GM21786 (cell line): ENCODE results near the gene TNNC1.

Experiments used
- ATAC-seq: cut with Tn5 transposase; IDR thresholded peaks from one replicate; pipeline ENCODE4 v1.9.1; 2021; ENCODE audit not compliant: unreplicated experiment

The TNNC1 gene

GRCh38 chr3:52458770-52459545 is 5.1 kb upstream of the TNNC1 start:
- no peak for ATAC-seq

DNA sequence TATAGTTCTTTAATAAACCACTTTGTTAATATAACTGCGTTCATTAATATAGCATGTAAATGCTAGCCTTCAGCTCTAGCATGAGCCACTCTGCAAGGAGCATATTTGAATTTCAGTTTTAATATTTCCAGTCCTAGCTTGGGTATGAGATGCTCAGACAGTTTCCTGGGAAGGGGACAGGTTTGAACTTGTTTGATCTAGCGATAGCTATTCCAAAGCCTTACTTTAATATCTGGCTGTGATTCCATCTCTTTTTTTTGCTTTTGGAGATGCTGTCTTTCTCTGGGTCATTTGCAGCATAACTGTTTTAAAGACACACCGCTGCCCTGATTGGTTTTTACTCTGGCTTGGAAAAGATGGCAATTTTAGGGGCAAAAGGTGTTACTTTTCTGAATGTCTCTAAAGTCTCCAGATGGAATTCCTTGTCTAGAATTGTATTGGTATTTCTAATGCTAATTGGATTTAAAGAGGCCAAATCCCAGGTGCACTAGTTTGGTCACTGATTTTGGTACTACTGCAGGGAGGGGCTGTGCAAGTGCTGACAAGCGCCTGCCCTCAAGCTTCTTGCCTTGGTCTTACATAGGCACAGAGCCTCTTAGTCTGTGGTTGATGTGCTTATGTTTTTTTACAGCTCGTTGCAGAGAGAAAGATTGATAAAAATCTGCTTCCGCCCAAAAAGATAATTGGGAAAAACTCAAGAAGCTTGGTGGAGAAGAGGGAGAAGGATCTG is 4.4 kb upstream of the TNNC1 start:
- ATAC-seq = no peak

DNA sequence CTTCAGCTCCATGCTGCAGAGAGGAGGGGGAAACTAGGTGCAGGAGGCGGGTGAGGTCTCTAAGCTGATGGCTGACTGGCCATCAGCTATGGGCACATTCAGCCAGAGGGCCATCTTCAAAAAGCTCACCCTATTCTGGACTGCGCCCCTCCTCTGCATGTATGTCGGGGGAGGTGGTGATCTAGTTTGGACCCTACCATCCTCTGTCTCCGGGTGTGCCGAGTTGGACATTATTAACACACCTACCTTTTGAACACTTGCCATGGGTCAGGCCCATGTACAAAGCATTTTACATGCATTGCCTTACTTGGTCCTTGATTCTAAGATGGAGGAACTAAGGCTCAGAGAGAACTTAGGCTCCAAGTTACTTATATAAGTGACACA is 3.0 kb upstream of the TNNC1 start:
- no peak for ATAC-seq

GRCh38 chr3:52456169-52456799 is 2.4 kb upstream of the TNNC1 start:
- ATAC-seq = no peak

DNA sequence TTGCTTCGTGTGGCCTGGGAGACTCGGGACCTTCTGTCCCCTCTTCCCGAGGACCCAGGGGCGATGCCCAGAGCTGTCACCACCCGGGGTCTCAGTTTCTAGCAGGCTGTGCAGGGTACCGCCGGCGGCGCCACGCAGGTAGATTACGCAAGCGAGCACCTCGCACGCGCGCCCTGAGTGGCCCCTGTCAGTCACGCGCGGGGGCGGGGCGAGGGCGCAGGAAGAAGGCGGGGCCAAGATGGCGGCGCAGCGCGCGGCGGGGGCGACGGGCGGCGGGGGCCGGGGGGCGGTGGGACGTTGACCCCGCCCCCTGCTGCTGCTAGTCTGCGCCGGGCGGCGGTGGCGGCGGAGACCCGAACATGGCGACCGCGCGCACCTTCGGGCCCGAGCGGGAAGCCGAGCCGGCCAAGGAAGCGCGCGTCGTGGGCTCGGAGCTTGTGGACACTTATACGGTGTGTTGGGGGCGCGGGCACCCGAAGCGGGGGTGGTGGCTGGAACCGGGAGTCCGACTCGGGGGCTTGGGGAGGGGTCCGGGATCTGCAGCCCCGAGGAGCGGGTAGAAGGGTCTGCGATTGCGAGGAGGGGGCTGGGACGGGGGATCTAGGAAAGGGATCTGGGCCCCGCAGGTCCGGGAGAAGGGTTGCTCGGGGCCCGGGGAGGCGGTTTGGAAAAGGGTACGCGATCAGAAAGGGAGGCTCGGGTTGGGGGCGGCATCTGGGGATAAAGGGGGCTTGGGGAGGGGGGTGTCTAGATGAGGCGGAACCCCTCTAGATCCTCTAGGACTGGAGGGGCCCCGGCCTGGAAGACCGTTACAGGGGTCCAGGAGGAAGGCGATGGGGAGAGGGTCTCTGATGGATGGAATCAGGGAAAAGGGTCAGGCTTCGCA is 1.7 kb upstream of the TNNC1 start, which contains the start of gene NISCH:
Gene NISCH, plus strand, starts transcription at position 322 of the 886 bp plus-strand sequence. Its CDS starts 38 bp downstream, at position 360.
- peak; percentile 70 for ATAC-seq

DNA sequence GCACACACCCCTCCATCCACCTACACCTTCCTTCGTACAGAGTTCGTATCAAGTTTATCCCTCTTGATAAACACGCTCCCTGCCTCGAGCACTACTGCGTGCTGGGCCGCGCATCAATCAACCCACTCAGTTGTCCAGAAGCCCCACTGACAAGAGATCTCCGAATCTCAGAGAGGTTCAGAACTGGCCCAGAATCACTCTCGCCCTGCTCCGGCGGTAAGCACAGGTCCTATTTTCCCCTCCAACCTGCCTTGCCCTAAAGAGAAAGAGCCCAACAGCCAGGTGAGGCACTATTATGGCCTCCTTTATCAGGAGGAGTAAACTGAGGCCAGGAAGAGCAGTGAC is 1.1 kb upstream of the TNNC1 start:
- ATAC-seq = no peak

GRCh38 chr3:52454250-52454937 is 553 bp upstream of the TNNC1 start:
- no peak for ATAC-seq

- ATAC-seq = no peak
These were observed 1.1 kb downstream of the TNNC1 start for GRCh38 chr3:52452570-52453221.

GRCh38 chr3:52452126-52452525 is 1.7 kb downstream of the TNNC1 start:
- no peak for ATAC-seq

GRCh38 chr3:52451237-52452083 is 2.4 kb downstream of the TNNC1 start:
- no peak for ATAC-seq

DNA sequence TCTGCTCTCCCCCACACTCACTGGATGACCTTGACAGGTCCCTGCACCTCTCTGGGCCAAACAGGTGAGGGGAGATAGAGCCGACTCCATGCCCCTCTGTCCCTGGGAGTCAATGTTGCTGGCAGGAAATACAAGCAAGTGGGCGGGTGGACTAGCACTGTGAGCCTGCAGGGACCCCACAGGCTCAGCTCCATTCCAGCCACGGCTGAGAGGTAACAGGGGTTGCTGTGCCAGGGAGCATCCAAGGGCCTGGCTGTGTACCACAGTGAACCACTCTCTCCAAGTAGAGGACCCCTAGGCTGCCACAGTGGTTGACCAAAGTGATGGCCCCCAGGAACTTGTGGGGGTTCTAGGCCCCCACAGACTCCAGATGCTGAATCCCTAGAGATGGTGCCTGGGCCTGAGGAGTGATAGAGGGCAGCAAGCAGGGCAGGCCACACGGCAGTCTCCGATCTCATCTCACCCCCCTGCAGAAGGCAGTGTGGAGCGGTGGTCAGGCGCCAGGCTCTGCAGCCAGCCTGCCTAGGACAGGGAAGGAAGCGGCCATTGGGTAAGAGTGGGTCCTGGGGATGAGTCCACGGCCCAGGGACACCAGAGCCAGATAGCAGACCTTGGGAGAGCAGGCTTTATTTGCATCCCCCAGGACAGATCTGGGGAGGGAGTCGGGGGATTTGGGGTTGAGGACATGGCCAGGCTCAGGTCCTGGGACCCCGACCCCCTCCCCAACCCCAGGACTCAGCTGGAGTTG is 3.2 kb downstream of the TNNC1 start:
- no peak for ATAC-seq

GRCh38 chr3:52447512-52448355 is 6.1 kb downstream of the TNNC1 start:
- no peak for ATAC-seq

DNA sequence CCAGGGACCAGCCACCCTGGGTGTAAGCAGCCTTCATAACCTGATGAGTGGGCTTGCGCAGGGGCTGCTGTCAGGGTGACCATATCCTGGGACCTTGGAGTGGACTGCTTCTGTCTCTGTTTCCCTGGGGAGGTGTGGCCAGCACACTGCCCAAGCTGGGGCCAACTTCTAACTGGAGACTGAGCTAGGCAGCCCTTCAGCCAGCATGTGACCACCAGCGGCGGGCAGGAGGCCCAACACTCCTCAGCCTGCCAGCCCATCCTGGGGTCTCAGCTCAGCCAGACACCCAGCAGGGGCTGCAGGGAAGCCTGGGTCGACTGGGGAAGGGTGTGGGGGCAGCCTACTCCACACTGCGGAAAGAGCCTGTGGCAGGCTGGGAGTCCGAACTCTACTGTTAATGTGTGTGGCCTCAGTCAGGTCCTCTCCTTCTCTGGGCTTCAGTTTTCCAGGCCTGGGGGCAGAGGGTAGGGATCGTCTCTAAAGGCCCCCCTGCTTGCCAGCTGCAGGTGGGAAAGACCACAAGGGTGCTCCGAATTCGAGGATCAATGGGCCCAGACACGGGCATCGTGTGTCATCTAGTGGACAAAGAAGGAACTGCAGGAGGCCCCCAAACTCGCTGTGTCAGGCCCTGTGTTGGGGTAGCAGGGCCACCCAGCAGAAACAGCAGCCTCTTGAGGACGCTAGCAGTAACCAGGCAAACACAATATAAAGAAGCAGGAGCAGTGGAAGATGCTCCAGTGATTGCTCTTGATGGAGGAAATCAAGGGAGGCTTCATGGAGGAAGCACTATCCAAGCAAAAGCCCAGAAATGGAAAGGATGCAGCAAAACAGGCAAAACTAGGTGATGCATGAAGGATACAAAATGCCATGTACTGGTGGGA is 7.0 kb downstream of the TNNC1 start:
- ATAC-seq = no peak

- ATAC-seq = no peak
These were observed 7.8 kb downstream of the TNNC1 start for GRCh38 chr3:52446042-52446441.

DNA sequence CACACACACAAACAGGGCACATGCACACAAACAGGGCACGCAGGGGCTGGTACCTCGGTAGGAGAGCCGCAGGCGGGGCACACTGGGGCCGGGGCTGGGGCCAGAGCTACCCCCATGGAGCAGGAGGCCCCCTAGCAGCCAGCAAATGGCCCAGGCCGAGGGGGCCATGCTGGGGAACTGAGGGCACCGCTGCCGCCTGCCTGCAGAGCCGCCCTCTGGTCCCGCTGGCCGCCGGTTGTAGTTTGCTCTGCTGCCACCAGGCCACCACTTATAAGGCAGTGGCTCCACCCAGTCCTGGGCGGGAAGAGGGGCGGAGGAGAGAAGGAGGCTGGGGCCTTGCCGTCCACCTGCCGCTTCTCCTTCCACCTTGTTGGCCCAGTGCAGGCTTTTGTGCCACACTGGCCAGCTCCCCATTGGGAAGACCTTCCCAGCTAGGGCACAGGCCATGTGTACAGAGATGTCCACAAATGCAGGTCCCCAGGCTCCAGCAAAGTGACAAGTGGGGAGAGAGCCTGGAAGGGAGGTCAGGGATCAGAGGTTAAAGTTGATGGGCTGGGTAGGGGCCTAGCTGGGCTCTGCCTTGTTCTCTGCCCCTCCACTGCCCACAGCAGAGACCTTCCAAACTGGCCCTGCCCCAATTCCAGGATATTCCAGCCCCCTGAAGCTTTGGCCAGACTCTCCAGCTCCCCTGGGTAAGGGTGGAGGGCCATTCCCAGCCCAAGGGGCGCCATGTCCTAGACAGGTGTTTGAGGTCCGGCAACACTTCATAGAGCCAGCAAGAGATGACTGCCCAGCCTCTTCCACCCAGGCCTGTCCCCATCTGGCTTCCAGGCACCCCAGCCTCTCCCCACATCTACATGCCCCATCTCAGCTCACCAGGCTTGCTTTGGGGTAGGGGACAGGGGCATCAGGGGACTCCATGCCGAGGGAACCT is 8.7 kb downstream of the TNNC1 start, which contains the start of gene SEMA3G:
Gene SEMA3G, minus strand, starts transcription at position 244 of the 934 bp plus-strand sequence. Its CDS starts 76 bp downstream, at position 168.
- ATAC-seq = peak; percentile 87
